Chondrocyte (in vitro differentiated cells): ENCODE data around the gene MED13L. TPM values are rescaled to one million over a fixed set of nuclear protein-coding genes. Genes with fewer than 3 reads are reported as not detected.
A peak's percentile ranks its signal among the peaks of the same experiment; 100 is the strongest.

Source experiments
- DNase-seq: peaks from one replicate; pipeline ENCODE4 v3.0.0; 2021; ENCODE audit warnings: mixed read lengths, low spot score
- H3K27ac Mint-ChIP-seq: one replicate; pipeline ENCODE4 v1.8.0; 2021; ENCODE audit warnings: mild to moderate bottlenecking, moderate library complexity, mixed read lengths; ENCODE audit not compliant: unreplicated experiment
- H3K27me3 Mint-ChIP-seq: 2 replicates; pipeline ENCODE4 v1.8.0; 2021; ENCODE audit warnings: low read depth, mixed read lengths
- H3K36me3 Mint-ChIP-seq: 2 replicates; pipeline ENCODE4 v1.8.0; 2021; ENCODE audit warnings: low read depth, mixed read lengths
- H3K4me1 Mint-ChIP-seq: 2 replicates; pipeline ENCODE4 v1.8.0; 2021; ENCODE audit warnings: low read depth, mild to moderate bottlenecking, mixed read lengths
- H3K4me3 Mint-ChIP-seq: one replicate; pipeline ENCODE4 v1.8.0; 2021; ENCODE audit warnings: mild to moderate bottlenecking, moderate library complexity, mixed read lengths; ENCODE audit not compliant: unreplicated experiment
- H3K9me3 Mint-ChIP-seq: 2 replicates; pipeline ENCODE4 v1.8.0; 2021; ENCODE audit warnings: low read depth, mixed read lengths
- total RNA-seq: library from RNA; stranded (reverse); gene quantifications from 3 replicates; pipeline ENCODE4 v1.2.1, GENCODE V29; 2021
- TF ChIP-seq, protein P1 (sequence below): fragments of 200-600 bp; sonication (generic); IDR thresholded peaks from 2 replicates; pipeline ENCODE4 v1.5.0; 2021; ENCODE audit warnings: antibody characterized with exemption, mild to moderate bottlenecking, moderate library complexity

MED13L gene
- total RNA-seq, 1 donor from 2014 or later: 162 TPM

DNA sequence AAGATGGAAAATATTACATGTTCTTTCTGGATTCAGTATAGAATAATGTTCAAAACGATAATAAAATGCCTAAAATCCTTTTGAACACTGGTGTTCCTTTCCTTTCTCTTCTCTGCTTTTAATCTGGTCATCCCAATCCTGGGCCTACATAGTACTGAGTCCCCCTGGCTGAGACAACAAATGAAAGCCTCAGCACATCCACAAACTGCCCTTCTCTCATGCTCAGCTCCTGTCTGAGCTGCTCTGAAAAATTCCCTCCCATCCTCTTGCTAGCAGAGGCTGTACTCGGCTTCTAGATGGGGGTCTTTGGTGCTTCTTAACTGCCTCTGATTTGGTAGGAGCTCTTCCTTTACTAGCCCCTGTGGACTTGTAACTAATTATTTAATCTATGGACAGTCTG, 232.3 kb downstream of the MED13L start:
- peaks cover 76% of the 10 kb centered on the region for H3K4me1 Mint-ChIP-seq
- TF ChIP-seq, protein P1, sequence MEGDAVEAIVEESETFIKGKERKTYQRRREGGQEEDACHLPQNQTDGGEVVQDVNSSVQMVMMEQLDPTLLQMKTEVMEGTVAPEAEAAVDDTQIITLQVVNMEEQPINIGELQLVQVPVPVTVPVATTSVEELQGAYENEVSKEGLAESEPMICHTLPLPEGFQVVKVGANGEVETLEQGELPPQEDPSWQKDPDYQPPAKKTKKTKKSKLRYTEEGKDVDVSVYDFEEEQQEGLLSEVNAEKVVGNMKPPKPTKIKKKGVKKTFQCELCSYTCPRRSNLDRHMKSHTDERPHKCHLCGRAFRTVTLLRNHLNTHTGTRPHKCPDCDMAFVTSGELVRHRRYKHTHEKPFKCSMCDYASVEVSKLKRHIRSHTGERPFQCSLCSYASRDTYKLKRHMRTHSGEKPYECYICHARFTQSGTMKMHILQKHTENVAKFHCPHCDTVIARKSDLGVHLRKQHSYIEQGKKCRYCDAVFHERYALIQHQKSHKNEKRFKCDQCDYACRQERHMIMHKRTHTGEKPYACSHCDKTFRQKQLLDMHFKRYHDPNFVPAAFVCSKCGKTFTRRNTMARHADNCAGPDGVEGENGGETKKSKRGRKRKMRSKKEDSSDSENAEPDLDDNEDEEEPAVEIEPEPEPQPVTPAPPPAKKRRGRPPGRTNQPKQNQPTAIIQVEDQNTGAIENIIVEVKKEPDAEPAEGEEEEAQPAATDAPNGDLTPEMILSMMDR: no peak

DNA sequence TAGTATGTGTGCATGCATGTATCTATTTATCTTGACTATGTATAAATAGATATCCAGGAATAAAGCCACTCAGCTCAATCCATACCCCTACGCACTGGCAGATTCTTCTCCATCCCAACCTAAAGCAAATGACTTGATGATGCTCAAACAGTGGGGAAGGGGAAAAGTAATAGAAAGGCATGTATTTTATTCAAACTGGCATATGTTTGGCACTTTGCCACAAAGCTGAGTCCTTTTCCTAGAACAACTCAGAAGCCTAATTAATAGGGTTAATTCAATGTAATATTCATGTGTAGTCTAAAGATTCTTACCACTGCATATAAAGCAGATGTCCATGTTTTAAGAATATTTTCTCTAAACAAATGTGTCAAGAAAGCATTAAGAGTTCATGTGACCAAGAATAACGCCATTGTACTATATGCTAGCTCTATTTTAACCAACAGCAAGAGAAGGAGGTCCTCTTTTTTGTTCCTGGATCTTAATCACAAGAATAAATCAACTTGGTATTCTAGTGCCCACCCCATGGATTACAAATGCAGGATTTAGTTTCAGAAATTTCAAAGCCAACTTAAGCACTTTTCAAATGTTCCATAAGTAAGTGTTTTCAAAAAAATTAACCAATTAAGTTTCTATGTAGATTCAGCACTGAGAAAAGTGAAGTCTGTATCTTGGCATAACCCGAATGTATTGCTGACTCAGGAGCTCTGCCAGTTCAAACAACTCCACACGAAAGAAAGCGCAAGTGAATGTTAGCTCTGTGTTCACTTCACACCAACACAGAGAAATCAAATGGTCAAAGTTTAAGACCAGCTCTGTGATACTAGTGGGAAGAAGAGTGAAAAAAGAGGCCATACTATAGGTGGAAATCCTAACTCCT, 233.6 kb downstream of the MED13L start:
- no peak for DNase-seq
- H3K27ac Mint-ChIP-seq: peak overlapping the region; percentile 82
- H3K9me3 Mint-ChIP-seq: no peaks in the 10 kb centered on the region
- no peaks in the 10 kb centered on the region for H3K27me3 Mint-ChIP-seq
- TF ChIP-seq, protein P1: no peak
- H3K4me3 Mint-ChIP-seq: peak overlapping the region; percentile 23
- H3K4me1 Mint-ChIP-seq: peaks cover 75% of the 10 kb centered on the region
- H3K36me3 Mint-ChIP-seq: peaks cover 3% of the 10 kb centered on the region

More for the DNA sequence above, 232.3 kb downstream of the MED13L start:
- no peak overlapping the region for H3K4me3 Mint-ChIP-seq
- no peak for DNase-seq
- no peaks in the 10 kb centered on the region for H3K27me3 Mint-ChIP-seq
- H3K36me3 Mint-ChIP-seq: peaks cover 3% of the 10 kb centered on the region
- H3K9me3 Mint-ChIP-seq: no peaks in the 10 kb centered on the region
- H3K27ac Mint-ChIP-seq: peak overlapping the region; percentile 84

DNA sequence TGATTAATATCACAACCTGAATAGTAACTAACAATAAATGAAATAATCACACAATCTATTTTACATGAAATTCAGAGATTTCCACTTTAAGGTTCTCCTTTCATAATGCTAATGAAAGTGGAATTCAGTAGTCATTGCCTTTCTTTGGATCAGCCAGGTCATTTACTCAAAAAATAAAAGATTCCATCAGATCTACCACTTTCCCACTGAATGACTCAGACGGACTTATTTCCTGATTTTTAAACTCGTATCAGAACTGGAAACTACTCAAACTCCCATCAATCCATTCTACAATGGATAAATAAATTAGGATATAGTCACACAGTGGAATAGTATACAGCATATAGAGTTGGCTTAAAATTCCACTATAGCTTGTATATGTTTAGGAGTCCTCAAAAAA, 237.1 kb downstream of the MED13L start:
- H3K27me3 Mint-ChIP-seq: no peaks in the 10 kb centered on the region
- H3K4me1 Mint-ChIP-seq: peaks cover 84% of the 10 kb centered on the region
- TF ChIP-seq, protein P1: no peak
- DNase-seq: no peak
- peaks cover 3% of the 10 kb centered on the region for H3K36me3 Mint-ChIP-seq
- H3K9me3 Mint-ChIP-seq: no peaks in the 10 kb centered on the region
- peak overlapping the region; percentile 71 for H3K27ac Mint-ChIP-seq
- H3K4me3 Mint-ChIP-seq: no peak overlapping the region

DNA sequence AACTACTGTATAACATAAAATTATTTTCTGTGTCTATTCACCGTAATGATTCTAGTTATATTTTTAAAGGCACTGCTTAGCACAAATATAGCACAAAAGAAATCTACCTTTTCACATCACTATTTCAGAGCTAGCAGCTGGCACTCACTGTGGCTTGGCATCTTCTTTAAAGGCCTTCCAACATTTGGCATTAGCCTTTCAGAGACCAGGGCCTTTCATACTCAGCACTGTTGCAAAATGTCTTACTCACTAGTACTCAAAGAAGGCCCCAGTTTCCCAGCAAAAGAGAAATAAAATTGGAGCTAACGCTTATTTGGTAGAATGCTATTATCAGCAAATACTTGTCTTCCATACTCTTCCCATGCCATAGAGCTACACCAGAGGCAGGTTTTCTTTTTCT, 238.4 kb downstream of the MED13L start:
- Mint-ChIP-seq H3K4me3 (no peak overlapping the region), H3K9me3 (no peaks in the 10 kb centered on the region), H3K36me3 (peaks cover 2% of the 10 kb centered on the region), H3K4me1 (peaks cover 75% of the 10 kb centered on the region), H3K27ac (no peak overlapping the region), H3K27me3 (no peaks in the 10 kb centered on the region)
- TF ChIP-seq, protein P1: no peak
- no peak for DNase-seq

DNA sequence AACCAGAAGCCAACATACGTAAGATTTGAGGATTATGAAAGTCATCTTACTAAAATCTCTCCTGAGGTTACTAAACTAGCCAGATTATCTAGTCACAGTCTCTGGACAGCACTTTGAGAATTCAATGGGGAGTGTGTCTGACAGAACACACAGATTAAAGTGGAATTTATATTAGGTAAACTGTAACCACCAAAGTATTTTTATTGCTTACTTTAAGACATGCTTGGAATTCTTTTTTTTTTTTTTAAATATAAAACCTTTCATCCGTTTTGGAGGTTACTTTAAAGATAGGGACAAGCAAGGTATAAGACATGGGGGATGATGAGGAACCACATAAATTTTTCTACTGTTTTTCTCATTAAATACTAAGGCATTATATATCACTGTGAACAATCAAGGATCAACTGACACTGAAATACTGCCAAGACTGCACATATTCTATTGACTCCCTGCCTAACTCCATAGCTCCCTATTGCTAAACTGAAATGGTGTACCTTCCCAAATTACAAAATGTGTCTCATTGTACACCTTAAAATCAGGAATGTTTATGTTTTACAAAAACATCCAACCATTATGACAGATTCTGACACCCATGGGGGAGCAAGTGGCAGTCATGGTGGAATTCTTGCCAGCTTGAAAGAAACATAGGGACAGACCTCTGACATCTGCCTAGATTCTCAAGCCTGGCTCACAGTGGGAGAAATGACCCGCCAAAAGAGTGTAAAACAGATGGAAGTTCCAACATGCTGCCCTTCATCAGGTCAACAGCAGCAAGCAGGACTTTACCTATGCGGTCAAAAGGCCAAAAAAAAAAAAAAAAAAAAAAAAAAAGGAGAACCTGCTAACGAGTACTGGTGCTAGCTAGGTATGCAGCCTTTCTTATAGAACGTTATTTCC, 239.3 kb downstream of the MED13L start:
- TF ChIP-seq, protein P1: no peak
- DNase-seq: no peak
- Mint-ChIP-seq H3K9me3 (no peaks in the 10 kb centered on the region), H3K4me3 (no peak overlapping the region), H3K27me3 (no peaks in the 10 kb centered on the region), H3K27ac (peak overlapping the region; percentile 22), H3K36me3 (peaks cover 2% of the 10 kb centered on the region), H3K4me1 (peaks cover 75% of the 10 kb centered on the region)
